ENCODE results near the gene GGT1. TPM values are rescaled to one million over a fixed set of nuclear protein-coding genes. Genes with fewer than 3 reads are reported as not detected.

The GGT1 gene
- total RNA-seq, 1 donor from 2014 or later: 2.3 TPM

Other genes starting within 250 kb of the GGT1 start
- gene ADORA2A, start 175.6 kb upstream of the GGT1 start, total RNA-seq: 4.3 TPM
- 1.3 TPM for gene UPB1, start 107.9 kb upstream of the GGT1 start, total RNA-seq
- gene GUCD1, start 48.1 kb upstream of the GGT1 start, total RNA-seq: 266 TPM
- gene SNRPD3, start 47.2 kb upstream of the GGT1 start, total RNA-seq: 70.0 TPM
- gene LRRC75B, start 10.1 kb upstream of the GGT1 start, total RNA-seq: 6.5 TPM
- not detected for gene PIWIL3, start 171.5 kb downstream of the GGT1 start, total RNA-seq
- gene SGSM1, start 203.0 kb downstream of the GGT1 start, total RNA-seq: 7.5 TPM